Mucosa of descending colon (tissue), 3 donors: ENCODE results near the gene CNTRL. TPM values are rescaled to one million over a fixed set of nuclear protein-coding genes. Genes with fewer than 3 reads are reported as not detected.

Experiments
- ATAC-seq: fragments of 200-7000 bp; cut with Tn5 transposase; one replicate; pipeline ENCODE4 v1.9.1; 2020; ENCODE audit warnings: mild to moderate bottlenecking, moderate library complexity
- DNase-seq, 3 donors: peaks; one replicate each; pipeline ENCODE4 v3.0.0-alpha.2; 2020
- H3K36me3 ChIP-seq: fragments of 200-600 bp; one replicate; pipeline ENCODE4 v1.8.0; 2021; ENCODE audit warnings: low read depth, mild to moderate bottlenecking
- H3K4me1 ChIP-seq: fragments of 200-600 bp; one replicate; pipeline ENCODE4 v1.8.0; 2021; ENCODE audit warnings: low read depth, mild to moderate bottlenecking
- H3K4me3 ChIP-seq: fragments of 200-600 bp; one replicate; pipeline ENCODE4 v1.8.0; 2021; ENCODE audit warnings: mild to moderate bottlenecking
- H3K9me3 ChIP-seq: fragments of 200-600 bp; one replicate; pipeline ENCODE4 v1.8.0; 2021; ENCODE audit warnings: mild to moderate bottlenecking
- CTCF ChIP-seq: fragments of 200-600 bp; IDR thresholded peaks from one replicate; pipeline ENCODE4 v1.8.0; 2022; ENCODE audit warnings: antibody characterized with exemption, mild to moderate bottlenecking
- intact Hi-C, 2 donors: fragments of 100-400 bp; cut with DNase I in 1 of 2; cut with micrococcal nuclease in 1 of 2; formaldehyde crosslinking; loops; one replicate each; pipeline versions ENCODE4 v1.11.0 to v1.11.1; 2022; cut with DNase I, micrococcal nuclease
- total RNA-seq, 3 donors: library from RNA; stranded (reverse); fragmentation: NEBNext Ultra II Directional in 2 of 3; extraction: Animal tissue kit (Norgen Biotek cat#: 25700) in 2 of 3; gene quantifications; one replicate each; pipeline versions ENCODE4 v1.2.1 to v1.2.4, GENCODE V29; 2021 to 2023
- donor health status: DM: no; HTN: no; CAD: no; lungs with moderate emphysema.
- donor health status: DM: no; HTN: no; CAD: no.
- donor health status: DM: no; HTN: yes; CAD: no.

Gene CNTRL
- total RNA-seq, 3 donors from 2014 or later = 9.6 to 12.4 (median 9.7) TPM

- no peak for ATAC-seq
- TF ChIP-seq CTCF = no peak
- no peaks in the 10 kb centered on the region for H3K9me3 ChIP-seq
- H3K4me3 ChIP-seq = no peak overlapping the region
- intact Hi-C loops = no loop called here
- no peak for DNase-seq
- H3K36me3 ChIP-seq = no peaks in the 10 kb centered on the region
- H3K4me1 ChIP-seq = peaks cover 5% of the 10 kb centered on the region
Observed at GRCh38 chr9:121204611-121205010, 129.9 kb downstream of the CNTRL start.

- Histone ChIP-seq H3K4me3 (no peak overlapping the region), H3K36me3 (no peaks in the 10 kb centered on the region), H3K9me3 (no peaks in the 10 kb centered on the region), H3K4me1 (no peaks in the 10 kb centered on the region)
- DNase-seq = no peak
- no peak for ATAC-seq
- no peak for TF ChIP-seq CTCF
- intact Hi-C loops = no loop called here
Observed at GRCh38 chr9:121206516-121207370, 132.0 kb downstream of the CNTRL start.

- DNase-seq (no peak), ATAC-seq (peak; percentile 48)
- no peak overlapping the region for H3K4me3 ChIP-seq
- no peaks in the 10 kb centered on the region for H3K36me3 ChIP-seq
- H3K4me1 ChIP-seq = no peaks in the 10 kb centered on the region
- H3K9me3 ChIP-seq = no peaks in the 10 kb centered on the region
- TF ChIP-seq CTCF = no peak
- intact Hi-C loops = no loop called here
Observed at GRCh38 chr9:121207371-121207940, 132.7 kb downstream of the CNTRL start.

- intact Hi-C loops = loop anchor here (5.0 to 10.0 kb wide), 2 partner anchors 114 to 192 kb away; no protein-coding TSS in a partner anchor
- ATAC-seq (no peak), DNase-seq (no peak)
- Histone ChIP-seq H3K9me3 (no peaks in the 10 kb centered on the region), H3K36me3 (no peaks in the 10 kb centered on the region), H3K4me1 (peaks cover 6% of the 10 kb centered on the region), H3K4me3 (no peak overlapping the region)
- TF ChIP-seq CTCF = no peak
Observed at GRCh38 chr9:121210536-121210935, 135.8 kb downstream of the CNTRL start.

- Histone ChIP-seq H3K36me3 (no peaks in the 10 kb centered on the region), H3K9me3 (no peaks in the 10 kb centered on the region), H3K4me1 (peaks cover 6% of the 10 kb centered on the region), H3K4me3 (no peak overlapping the region)
- TF ChIP-seq CTCF = peak; percentile 87
- intact Hi-C loops = loop anchor here (5.0 to 10.0 kb wide), 2 partner anchors 112 to 189 kb away; no protein-coding TSS in a partner anchor
- ATAC-seq (peak; percentile 100), DNase-seq (peak; percentile 88 to 94 (median 93))
Observed at GRCh38 chr9:121213136-121213806, 138.5 kb downstream of the CNTRL start.
